Astrocyte of the spinal cord (primary cell): ENCODE measurements around the gene LTB4R.
A peak's percentile ranks its signal among the peaks of the same experiment; 100 is the strongest.

Experiments used
- DNase-seq: peaks from one replicate; pipeline ENCODE4 v3.0.0; 2011; ENCODE audit warnings: low read depth, low spot score
- H3K4me3 ChIP-seq: 2 replicates; pipeline ENCODE4 v1.5.1; 2011; ENCODE audit warnings: low read depth, mild to moderate bottlenecking, low read length, moderate library complexity
- CTCF ChIP-seq: IDR thresholded peaks from 2 replicates; pipeline ENCODE4 v1.5.1; 2012; ENCODE audit warnings: low read depth, mild to moderate bottlenecking, low read length, inconsistent platforms
- in situ Hi-C: cut with HindIII; loops from 2 replicates; pipeline ENCODE4 v1.10.0; 2017; ENCODE audit warnings: low sequenced_read_pairs

Gene LTB4R

GRCh38 chr14:24310646-24311604 is at the start of gene LTB4R:
Gene LTB4R, plus strand, starts transcription at chr14:24311502. Its CDS starts 4,150 bp downstream, at chr14:24315652.
- in situ Hi-C loops: no loop called here
- DNase-seq: peak; percentile 81
- no peak within 1 kb of the TSS for H3K4me3 ChIP-seq

GRCh38 chr14:24261969-24262327 is 49.4 kb upstream of the LTB4R start:
- no peak overlapping the region for H3K4me3 ChIP-seq
- TF ChIP-seq CTCF: no peak
- no peak for DNase-seq
- in situ Hi-C loops: no loop called here

More at GRCh38 chr14:24310646-24311604, at the start of gene LTB4R:
- TF ChIP-seq CTCF: peak; percentile 17

GRCh38 chr14:24262821-24263733 is 48.2 kb upstream of the LTB4R start, which contains the start of gene TGM1:
Gene TGM1, minus strand, starts transcription at chr14:24263177. Its CDS starts 825 bp downstream, at chr14:24262352.
- TF ChIP-seq CTCF: no peak
- no peak within 1 kb of the TSS for H3K4me3 ChIP-seq
- no peak for DNase-seq
- in situ Hi-C loops: no loop called here

GRCh38 chr14:24263848-24264247 is 47.5 kb upstream of the LTB4R start:
- no peak for TF ChIP-seq CTCF
- no peak overlapping the region for H3K4me3 ChIP-seq
- DNase-seq: no peak
- in situ Hi-C loops: no loop called here

- H3K4me3 ChIP-seq: no peak overlapping the region
- DNase-seq: no peak
- in situ Hi-C loops: no loop called here
- TF ChIP-seq CTCF: no peak
These were observed 47.0 kb upstream of the LTB4R start for GRCh38 chr14:24264298-24264697.
